Measurements from ENCODE around the gene CD276.
"Not testable (repeated sequence)": the region's sequence is repeated elsewhere in the genome, so short reads cannot be mapped to it uniquely, and the experiment has no call there.

Gene CD276

DNA sequence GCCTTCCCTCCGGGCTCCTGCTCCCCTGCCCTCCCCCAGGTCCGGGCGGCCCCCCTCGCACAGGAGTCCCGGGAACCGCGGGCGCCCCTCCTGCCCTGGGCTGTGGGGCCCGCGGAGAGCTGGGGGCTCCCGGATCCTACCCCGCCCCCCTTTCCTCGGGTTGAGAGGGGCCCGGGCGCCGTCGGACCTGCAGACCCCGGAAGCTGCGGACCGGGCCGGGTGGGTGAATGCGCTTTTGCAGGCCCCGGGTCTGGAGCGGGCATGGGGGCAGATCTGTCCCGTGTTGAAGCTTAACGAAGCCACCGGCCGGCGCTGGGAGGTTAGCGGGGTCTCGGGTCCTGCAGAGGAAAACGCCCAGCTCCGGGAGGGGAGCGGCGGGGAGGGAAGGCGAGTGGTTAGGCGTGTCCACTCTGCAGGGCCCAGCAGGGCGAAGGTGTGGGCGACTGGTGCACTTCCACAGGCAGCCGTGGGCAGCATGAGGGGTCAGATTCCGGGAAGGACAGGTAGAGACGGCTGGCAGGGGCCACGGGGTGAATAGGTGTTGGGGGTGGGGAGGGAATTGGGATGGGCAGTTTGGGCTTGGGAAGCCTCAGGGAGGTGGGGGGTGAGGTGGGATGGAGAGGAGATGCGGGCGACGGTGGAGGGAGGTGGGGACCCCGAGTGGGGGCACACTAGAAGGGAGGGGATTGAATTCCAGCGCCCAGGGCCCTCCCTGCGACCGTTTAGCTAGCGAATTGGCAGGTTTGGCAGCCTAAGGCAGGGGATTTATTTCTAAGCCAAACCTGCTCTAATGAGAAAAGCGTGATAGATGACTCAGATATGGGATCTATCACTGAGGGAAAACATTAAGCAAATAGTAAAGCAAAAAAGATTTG, 635 bp downstream of the CD276 start:
- DNase-seq (ENCODE audit: low read depth in 2 of 2): no peak

GRCh38 chr15:73685981-73686380, 1.8 kb downstream of the CD276 start:
- DNase-seq (ENCODE audit: low read depth in 2 of 2): no peak

DNA sequence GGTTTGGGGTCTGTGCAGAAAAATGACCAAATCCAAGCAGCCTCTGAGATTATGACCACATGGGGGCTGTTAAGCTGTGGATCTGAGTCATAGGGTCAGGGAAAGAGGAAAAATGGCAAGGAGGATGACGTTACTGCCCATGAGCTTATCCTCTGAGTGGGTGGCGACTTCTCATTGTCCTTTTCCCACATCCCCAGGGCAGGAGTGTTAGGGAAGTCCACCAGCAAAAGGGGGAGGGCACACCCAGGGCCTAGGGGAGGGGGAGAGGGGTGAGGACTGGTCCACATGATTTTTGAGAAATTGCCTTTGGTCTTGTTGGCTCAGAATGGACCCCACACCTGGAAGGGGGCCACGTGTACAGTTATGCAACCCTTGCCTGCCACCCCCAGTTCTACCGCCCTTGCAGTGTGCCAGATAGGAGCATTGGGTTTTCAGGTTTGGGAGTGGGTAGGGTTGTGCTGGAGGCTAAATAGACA, 2.6 kb downstream of the CD276 start:
- no peak for DNase-seq (ENCODE audit: low read depth in 2 of 2)

DNA sequence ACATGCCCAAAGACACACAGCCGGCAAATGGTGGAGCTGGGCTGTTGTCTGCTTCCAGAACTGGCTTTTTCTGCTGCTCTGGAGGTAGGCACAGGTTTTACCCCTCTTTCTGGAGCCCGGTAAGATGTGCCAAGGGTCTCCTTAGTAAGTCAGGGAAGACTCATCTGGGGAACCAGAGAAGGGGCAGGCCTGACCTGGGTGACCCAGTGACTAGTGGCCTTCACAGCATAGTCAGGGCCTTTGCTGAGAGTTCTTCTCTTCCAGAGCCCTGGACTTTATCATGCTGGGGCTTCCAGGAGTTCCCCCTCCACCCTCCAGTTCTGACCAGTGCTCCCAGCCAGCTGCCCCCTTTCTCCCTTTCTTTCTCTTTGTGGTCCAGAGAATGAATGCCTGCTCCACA, 3.2 kb downstream of the CD276 start:
- DNase-seq (ENCODE audit: low read depth in 2 of 2): no peak

GRCh38 chr15:73688455-73688854, 4.3 kb downstream of the CD276 start:
- no peak for DNase-seq (ENCODE audit: low read depth in 2 of 2)

- DNase-seq (ENCODE audit: low read depth in 2 of 2): no peak
These were observed 7.2 kb downstream of the CD276 start for GRCh38 chr15:73691396-73691795.

DNA sequence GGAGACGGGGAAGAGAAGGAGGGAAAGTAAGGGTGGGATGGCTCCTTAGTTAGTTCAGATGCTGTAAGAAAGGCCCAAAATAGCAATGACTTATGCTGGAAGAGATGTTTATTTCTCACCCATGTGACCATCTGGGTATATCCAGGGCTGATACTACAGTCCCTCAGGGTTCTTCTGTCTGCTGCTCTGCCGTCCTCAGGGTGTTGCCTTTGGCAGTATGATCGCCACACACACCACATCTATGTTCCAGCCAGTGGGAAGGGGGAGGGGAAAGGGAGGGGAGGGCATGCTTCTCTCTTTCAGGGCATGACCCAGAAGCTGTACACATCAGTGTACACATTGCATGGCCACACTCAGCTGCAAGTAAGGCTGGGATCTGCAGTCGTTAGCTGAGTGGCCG, 10.2 kb downstream of the CD276 start:
- no peak for DNase-seq (ENCODE audit: low read depth in 2 of 2)

GRCh38 chr15:73695773-73696640, 11.8 kb downstream of the CD276 start:
- no peak for DNase-seq (ENCODE audit: low read depth in 2 of 2)

- no peak for DNase-seq (ENCODE audit: low read depth in 2 of 2)
These were observed 12.4 kb downstream of the CD276 start for GRCh38 chr15:73696641-73697001.

DNA sequence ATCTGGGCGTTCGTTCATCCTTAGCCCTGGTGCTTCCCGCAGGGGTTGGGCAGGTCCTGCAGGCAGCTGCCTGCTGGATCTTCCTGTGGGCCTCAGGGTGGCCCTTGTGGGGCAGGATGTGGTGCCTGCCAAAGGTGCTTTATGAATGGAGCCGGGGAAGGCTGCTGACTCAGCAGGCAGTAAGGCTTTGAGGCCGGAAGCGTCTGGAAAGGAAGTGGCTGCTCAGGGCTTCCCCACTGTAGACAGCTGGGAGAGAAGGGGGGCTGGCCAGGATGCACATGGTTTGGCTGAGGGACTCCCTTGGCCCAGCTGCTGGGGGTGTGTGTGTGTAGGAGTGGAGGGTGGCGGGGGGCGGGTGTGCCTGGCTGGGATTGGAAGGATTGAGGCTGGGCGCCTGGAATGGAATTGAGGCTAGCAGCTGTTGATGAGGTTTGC, 12.9 kb downstream of the CD276 start:
- DNase-seq (ENCODE audit: low read depth in 2 of 2): peak; percentile 74

GRCh38 chr15:73699249-73700040, 15.3 kb downstream of the CD276 start:
- DNase-seq (ENCODE audit: low read depth in 2 of 2): no peak

DNA sequence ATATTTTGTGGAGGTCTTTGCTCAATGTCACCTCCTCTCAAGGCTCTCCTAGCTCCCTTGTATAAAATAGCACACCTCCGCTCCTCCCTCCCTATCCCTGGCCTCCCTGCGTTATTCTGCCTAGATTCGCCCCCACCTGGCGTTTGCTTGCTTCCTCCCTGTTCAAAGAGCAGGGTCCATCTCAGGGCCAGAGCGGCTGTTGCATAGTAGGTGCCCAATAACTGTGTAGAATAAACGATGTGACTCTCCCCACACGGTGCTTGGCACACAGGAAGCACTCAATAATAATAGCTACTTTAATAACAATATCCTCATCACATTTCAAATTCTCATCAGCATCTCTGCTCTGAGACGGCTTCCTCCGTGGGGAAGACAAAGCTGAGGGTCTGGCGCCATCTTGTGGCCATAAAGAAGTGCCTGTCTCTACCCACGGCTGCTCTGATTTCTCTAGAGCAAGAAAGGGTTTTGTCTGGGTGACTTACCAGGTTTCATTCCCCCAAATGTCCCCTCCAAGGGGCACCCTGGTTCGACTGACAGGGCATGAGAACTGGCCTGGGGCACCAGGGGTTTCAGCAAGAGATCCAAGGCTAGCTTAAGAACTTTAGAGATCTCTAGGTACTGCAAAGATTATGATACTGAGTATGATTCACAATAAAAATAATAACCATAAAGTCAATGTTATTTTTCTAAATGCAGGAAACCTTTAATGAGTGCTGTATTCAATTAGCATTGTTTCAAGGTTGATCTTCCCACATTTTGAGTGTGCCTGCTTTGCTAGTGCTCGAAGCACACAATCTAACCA, 16.1 kb downstream of the CD276 start:
- DNase-seq (ENCODE audit: low read depth in 2 of 2): peak; percentile 59 to 62

DNA sequence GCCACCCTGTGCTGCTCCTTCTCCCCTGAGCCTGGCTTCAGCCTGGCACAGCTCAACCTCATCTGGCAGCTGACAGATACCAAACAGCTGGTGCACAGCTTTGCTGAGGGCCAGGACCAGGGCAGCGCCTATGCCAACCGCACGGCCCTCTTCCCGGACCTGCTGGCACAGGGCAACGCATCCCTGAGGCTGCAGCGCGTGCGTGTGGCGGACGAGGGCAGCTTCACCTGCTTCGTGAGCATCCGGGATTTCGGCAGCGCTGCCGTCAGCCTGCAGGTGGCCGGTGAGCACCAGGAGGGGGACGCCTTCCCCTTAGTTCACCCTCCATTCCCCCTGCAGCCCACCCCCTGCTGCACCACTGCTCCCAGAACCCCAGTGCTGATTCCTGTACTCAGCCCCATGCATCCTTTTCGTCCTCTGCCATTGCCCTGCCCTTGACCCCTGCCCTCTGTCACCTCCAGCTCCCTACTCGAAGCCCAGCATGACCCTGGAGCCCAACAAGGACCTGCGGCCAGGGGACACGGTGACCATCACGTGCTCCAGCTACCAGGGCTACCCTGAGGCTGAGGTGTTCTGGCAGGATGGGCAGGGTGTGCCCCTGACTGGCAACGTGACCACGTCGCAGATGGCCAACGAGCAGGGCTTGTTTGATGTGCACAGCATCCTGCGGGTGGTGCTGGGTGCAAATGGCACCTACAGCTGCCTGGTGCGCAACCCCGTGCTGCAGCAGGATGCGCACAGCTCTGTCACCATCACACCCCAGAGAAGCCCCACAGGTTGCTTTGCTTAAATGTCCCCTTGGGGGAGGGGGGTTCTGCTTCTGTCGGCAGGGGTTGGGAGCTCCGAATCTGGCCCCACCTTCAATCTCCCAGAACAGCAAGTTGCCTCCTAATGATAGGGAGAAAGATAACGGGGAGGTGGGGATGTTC, 18.4 kb downstream of the CD276 start:
- DNase-seq (ENCODE audit: low read depth in 2 of 2): not testable (repeated sequence)

DNA sequence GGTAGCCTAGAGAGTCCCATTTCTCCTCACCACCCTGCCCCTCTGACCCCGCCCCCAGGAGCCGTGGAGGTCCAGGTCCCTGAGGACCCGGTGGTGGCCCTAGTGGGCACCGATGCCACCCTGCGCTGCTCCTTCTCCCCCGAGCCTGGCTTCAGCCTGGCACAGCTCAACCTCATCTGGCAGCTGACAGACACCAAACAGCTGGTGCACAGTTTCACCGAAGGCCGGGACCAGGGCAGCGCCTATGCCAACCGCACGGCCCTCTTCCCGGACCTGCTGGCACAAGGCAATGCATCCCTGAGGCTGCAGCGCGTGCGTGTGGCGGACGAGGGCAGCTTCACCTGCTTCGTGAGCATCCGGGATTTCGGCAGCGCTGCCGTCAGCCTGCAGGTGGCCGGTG, 19.4 kb downstream of the CD276 start:
- not testable (repeated sequence) for DNase-seq (ENCODE audit: low read depth in 2 of 2)

DNA sequence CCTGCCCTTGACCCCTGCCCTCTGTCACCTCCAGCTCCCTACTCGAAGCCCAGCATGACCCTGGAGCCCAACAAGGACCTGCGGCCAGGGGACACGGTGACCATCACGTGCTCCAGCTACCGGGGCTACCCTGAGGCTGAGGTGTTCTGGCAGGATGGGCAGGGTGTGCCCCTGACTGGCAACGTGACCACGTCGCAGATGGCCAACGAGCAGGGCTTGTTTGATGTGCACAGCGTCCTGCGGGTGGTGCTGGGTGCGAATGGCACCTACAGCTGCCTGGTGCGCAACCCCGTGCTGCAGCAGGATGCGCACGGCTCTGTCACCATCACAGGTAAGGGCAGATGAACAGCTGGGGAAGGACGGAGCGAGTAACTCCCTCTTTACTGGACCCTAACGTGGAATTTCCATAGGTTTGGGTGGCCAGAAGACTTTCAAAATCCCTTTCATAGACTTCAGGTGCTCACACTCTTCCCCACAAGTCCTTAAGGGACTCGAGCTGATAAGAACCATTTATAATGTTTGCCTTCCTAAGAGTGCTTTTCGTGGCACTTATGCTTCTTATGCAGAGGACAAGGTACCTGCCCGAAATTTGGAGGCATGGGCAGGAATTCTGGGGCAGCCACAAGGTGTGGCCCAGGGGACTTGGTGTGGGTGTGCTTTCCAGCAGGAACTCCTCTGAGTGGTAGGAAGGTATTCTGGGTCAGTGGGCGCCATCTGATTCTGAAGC, 20.1 kb downstream of the CD276 start:
- DNase-seq (ENCODE audit: low read depth in 2 of 2): not testable (repeated sequence)

- DNase-seq (ENCODE audit: low read depth in 2 of 2): peak; percentile 55 to 58
These were observed 20.9 kb downstream of the CD276 start for GRCh38 chr15:73704869-73705645.

DNA sequence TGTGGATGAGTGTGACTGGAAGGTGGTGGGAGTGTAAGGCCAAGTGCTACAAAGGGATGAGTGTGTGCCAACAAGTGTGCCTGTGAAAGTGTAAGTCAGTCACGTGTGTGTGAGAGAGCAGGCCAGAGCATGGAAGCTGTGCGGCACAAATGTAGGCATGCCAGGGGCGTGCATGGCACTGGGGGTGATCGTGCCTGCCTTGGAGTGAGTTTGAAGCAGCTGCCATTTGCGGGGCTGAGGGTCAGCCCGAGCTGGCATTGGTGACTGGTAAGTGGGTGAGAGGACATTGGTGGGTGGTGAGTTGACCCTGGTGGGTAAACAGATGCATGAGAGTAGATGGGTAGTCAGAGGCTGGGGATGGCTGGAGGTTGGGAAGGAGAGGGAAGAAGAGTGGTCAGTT, 24.5 kb downstream of the CD276 start:
- no peak for DNase-seq (ENCODE audit: low read depth in 2 of 2)

- no peak for DNase-seq (ENCODE audit: low read depth in 2 of 2)
These were observed 25.1 kb downstream of the CD276 start for GRCh38 chr15:73709241-73709640.

Data from stimulated activated CD4-positive, alpha-beta T cell treated with anti-CD3 and anti-CD28 coated beads, Interleukin-15, amount 100 ng/mL, for 48 hours (primary cell).